T-helper 17 cell (primary cell): ENCODE results near the gene DNAL1. TPM values are rescaled to one million over a fixed set of nuclear protein-coding genes. Genes with fewer than 3 reads are reported as not detected.

Experiments
- ATAC-seq: fragments of 150-1000 bp; cut with Tn5 transposase; 2 replicates; pipeline ENCODE4 v1.10.0; 2021; ENCODE audit warnings: mild to moderate bottlenecking, moderate library complexity
- DNase-seq, 3 donors: peaks; one replicate each; pipeline versions ENCODE4 v3.0.0 to v3.0.0-alpha.2; 2020 to 2021
- H3K9me3 ChIP-seq: one replicate; pipeline ENCODE4 v1.7.0; 2013; ENCODE audit warnings: low read length, mild to moderate bottlenecking; ENCODE audit not compliant: control insufficient read depth, poor library complexity, severe bottlenecking
- H3K27ac Mint-ChIP-seq: one replicate; pipeline ENCODE4 v1.8.0; 2022; ENCODE audit warnings: mild to moderate bottlenecking, moderate library complexity, mixed read lengths
- H3K27me3 Mint-ChIP-seq: one replicate; pipeline ENCODE4 v1.8.0; 2022; ENCODE audit warnings: mixed read lengths
- H3K36me3 Mint-ChIP-seq: one replicate; pipeline ENCODE4 v1.8.0; 2022; ENCODE audit warnings: low read depth, mixed read lengths
- H3K4me1 Mint-ChIP-seq: one replicate; pipeline ENCODE4 v1.8.0; 2022; ENCODE audit warnings: mild to moderate bottlenecking, mixed read lengths
- H3K4me3 Mint-ChIP-seq: one replicate; pipeline ENCODE4 v1.8.0; 2022; ENCODE audit warnings: mild to moderate bottlenecking, moderate library complexity, mixed read lengths
- total RNA-seq, 4 donors: library from RNA in 2 of 4; stranded (reverse) in 2 of 4; gene quantifications; one replicate each; pipeline ENCODE4 v1.2.3 and lab custom pipeline; 2022 to 2026

Gene DNAL1
- 1 to 10 TPM; 5.4 to 6.1 TPM for total RNA-seq
- total RNA-seq (lab: John Stamatoyannopoulos, UW), result 8.6 to 11.1 reads per million in 2 donors

GRCh38 chr14:73644531-73645247 is at the start of gene DNAL1:
TSS of gene DNAL1 (plus strand) at chr14:73644986. CDS start at chr14:73645040, 54 bp downstream.
- peak within 1 kb of the TSS; percentile 99 for H3K27ac Mint-ChIP-seq
- H3K4me1 Mint-ChIP-seq, result peaks cover 14% of the 10 kb centered on the region
- DNase-seq, result peak; percentile 85 to 87 (median 85)
- H3K36me3 Mint-ChIP-seq, result peaks cover 2% of the 10 kb centered on the region
- peak; percentile 100 for ATAC-seq
- peak within 1 kb of the TSS; percentile 100 for H3K4me3 Mint-ChIP-seq
- no peaks in the 10 kb centered on the region for H3K27me3 Mint-ChIP-seq
- no peaks in the 10 kb centered on the region for H3K9me3 ChIP-seq

GRCh38 chr14:73599499-73599898 is 45.3 kb upstream of the DNAL1 start:
- no peak for ATAC-seq
- Mint-ChIP-seq H3K4me3 (no peak overlapping the region), H3K4me1 (no peaks in the 10 kb centered on the region), H3K27ac (no peak overlapping the region), H3K27me3 (no peaks in the 10 kb centered on the region), H3K36me3 (no peaks in the 10 kb centered on the region)
- no peak for DNase-seq
- H3K9me3 ChIP-seq, result no peaks in the 10 kb centered on the region

DNA sequence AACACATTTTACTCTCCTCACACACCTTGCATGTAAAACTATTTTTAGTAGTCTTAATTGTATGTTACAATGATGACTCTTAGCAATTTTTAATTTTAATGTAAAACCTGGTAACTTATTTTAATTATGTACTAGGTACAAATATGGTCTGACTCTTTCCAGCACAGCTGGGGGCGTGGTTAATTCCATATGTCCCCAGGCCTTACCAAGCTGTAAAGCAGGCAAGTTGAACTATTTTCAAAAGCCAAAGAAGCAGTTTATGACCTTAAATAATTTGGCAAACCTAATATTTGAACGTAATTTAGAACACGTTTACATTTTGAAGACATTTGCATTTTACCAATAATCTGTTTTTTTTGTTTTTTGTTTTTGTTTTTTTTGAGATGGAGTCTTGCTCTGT is 41.8 kb upstream of the DNAL1 start:
- no peak overlapping the region for H3K4me3 Mint-ChIP-seq
- H3K27ac Mint-ChIP-seq, result no peak overlapping the region
- ATAC-seq (no peak), DNase-seq (no peak)
- peaks cover under 1% of the 10 kb centered on the region for H3K27me3 Mint-ChIP-seq
- no peaks in the 10 kb centered on the region for H3K4me1 Mint-ChIP-seq
- H3K36me3 Mint-ChIP-seq, result no peaks in the 10 kb centered on the region
- no peaks in the 10 kb centered on the region for H3K9me3 ChIP-seq

DNA sequence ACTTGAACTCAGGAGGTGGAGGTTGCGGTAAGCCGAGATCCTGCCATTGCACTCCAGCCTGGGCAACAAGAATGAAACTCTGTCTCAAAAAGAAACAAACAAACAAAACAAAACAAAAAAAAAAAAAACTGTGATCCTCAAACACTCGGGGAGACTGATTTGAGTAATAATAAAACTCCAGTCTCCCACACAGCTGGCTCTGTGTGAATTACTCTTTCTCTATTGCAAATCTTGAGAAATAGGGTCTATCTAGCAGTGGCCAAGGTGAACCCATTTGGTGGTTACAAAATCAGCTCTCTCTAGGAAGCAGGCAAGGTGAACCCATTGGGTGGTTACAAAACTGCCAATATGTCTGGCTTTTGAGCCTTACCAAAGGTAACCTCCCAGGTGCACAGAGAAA is 38.5 kb upstream of the DNAL1 start:
- DNase-seq (no peak), ATAC-seq (no peak)
- Mint-ChIP-seq H3K27me3 (peaks cover 9% of the 10 kb centered on the region), H3K36me3 (no peaks in the 10 kb centered on the region), H3K4me1 (no peaks in the 10 kb centered on the region), H3K4me3 (no peak overlapping the region), H3K27ac (no peak overlapping the region)
- H3K9me3 ChIP-seq, result no peaks in the 10 kb centered on the region

DNA sequence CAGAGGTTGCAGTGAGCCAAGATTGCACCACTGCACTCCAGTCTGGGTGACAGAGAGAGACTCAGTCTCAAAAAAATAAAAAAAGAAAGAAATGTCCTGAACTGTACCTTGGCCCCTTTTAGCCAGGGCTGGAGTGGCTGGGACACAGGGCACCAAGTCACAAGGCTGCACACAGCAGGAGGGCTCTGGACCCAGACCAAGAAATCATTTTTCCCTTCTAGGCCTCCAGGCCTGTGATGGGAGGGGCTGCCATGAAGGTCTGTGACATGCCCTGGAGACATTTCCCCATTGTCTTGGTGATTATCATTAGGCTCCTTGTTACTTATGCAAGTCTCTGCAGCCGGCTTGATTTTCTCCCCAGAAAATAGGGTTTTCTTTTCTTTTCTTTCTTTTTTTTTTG is 37.5 kb upstream of the DNAL1 start:
- no peak overlapping the region for H3K4me3 Mint-ChIP-seq
- no peak overlapping the region for H3K27ac Mint-ChIP-seq
- no peaks in the 10 kb centered on the region for H3K36me3 Mint-ChIP-seq
- no peak for ATAC-seq
- no peak for DNase-seq
- peaks cover 9% of the 10 kb centered on the region for H3K27me3 Mint-ChIP-seq
- H3K9me3 ChIP-seq, result no peaks in the 10 kb centered on the region
- H3K4me1 Mint-ChIP-seq, result peaks cover 2% of the 10 kb centered on the region

GRCh38 chr14:73610687-73611086 is 34.1 kb upstream of the DNAL1 start:
- Mint-ChIP-seq H3K4me3 (no peak overlapping the region), H3K4me1 (peaks cover 2% of the 10 kb centered on the region), H3K36me3 (no peaks in the 10 kb centered on the region), H3K27ac (no peak overlapping the region), H3K27me3 (peaks cover 9% of the 10 kb centered on the region)
- DNase-seq, result no peak
- no peak for ATAC-seq
- H3K9me3 ChIP-seq, result no peaks in the 10 kb centered on the region

- H3K27me3 Mint-ChIP-seq, result peaks cover 9% of the 10 kb centered on the region
These were observed 32.3 kb upstream of the DNAL1 start, which contains the start of gene ACOT6 for GRCh38 chr14:73612339-73613045. TSS of gene ACOT6 (plus strand) at chr14:73612517. CDS start at chr14:73612572, 55 bp downstream.

DNA sequence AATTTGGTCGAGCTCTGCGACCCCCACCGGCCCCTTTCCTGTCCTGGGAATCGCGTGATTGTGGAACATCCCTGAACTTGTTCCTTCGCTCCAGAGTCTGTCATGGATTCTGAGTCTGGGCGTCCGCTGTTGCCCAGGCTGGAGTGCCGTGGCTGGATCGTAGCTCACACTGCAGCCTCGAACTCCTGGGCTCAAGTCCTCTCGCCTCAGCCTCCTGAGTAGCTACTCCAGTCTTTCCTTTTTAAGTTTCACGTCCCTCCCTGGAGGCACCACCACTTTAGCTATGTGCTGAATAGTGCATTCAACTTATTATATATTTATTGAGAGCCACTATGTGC is 31.8 kb upstream of the DNAL1 start:
- peaks cover 9% of the 10 kb centered on the region for H3K27me3 Mint-ChIP-seq
- H3K36me3 Mint-ChIP-seq, result no peaks in the 10 kb centered on the region

More at GRCh38 chr14:73612339-73613045, 32.3 kb upstream of the DNAL1 start, which contains the start of gene ACOT6:
- peak within 1 kb of the TSS; percentile 90 for H3K4me3 Mint-ChIP-seq
- peaks cover 2% of the 10 kb centered on the region for H3K4me1 Mint-ChIP-seq
- no peaks in the 10 kb centered on the region for H3K9me3 ChIP-seq
- peak; percentile 89 for ATAC-seq
- no peaks in the 10 kb centered on the region for H3K36me3 Mint-ChIP-seq
- peak within 1 kb of the TSS; percentile 59 for H3K27ac Mint-ChIP-seq
- DNase-seq, result peak; percentile 38 to 51 (median 44)

GRCh38 chr14:73613419-73613963 is 31.3 kb upstream of the DNAL1 start:
- Mint-ChIP-seq H3K27me3 (peaks cover 4% of the 10 kb centered on the region), H3K27ac (peak overlapping the region; percentile 59), H3K36me3 (no peaks in the 10 kb centered on the region), H3K4me1 (peaks cover 2% of the 10 kb centered on the region), H3K4me3 (peak overlapping the region; percentile 90)
- ATAC-seq, result no peak
- H3K9me3 ChIP-seq, result no peaks in the 10 kb centered on the region
- DNase-seq, result no peak

More for the DNA sequence above, 31.8 kb upstream of the DNAL1 start:
- H3K4me3 Mint-ChIP-seq, result peak overlapping the region; percentile 90
- H3K27ac Mint-ChIP-seq, result peak overlapping the region; percentile 59
- peaks cover 2% of the 10 kb centered on the region for H3K4me1 Mint-ChIP-seq
- ATAC-seq, result peak; percentile 5
- no peaks in the 10 kb centered on the region for H3K9me3 ChIP-seq
- no peak for DNase-seq

- Mint-ChIP-seq H3K36me3 (no peaks in the 10 kb centered on the region), H3K4me3 (no peak overlapping the region), H3K27me3 (no peaks in the 10 kb centered on the region), H3K27ac (no peak overlapping the region), H3K4me1 (peaks cover 2% of the 10 kb centered on the region)
- ATAC-seq (no peak), DNase-seq (no peak)
- H3K9me3 ChIP-seq, result no peaks in the 10 kb centered on the region
These were observed 28.0 kb upstream of the DNAL1 start for GRCh38 chr14:73616831-73617230.

- no peak for DNase-seq
- Mint-ChIP-seq H3K27ac (no peak overlapping the region), H3K36me3 (no peaks in the 10 kb centered on the region), H3K27me3 (no peaks in the 10 kb centered on the region), H3K4me1 (no peaks in the 10 kb centered on the region), H3K4me3 (no peak overlapping the region)
- no peak for ATAC-seq
- no peaks in the 10 kb centered on the region for H3K9me3 ChIP-seq
These were observed 25.3 kb upstream of the DNAL1 start for GRCh38 chr14:73619524-73619923.

DNA sequence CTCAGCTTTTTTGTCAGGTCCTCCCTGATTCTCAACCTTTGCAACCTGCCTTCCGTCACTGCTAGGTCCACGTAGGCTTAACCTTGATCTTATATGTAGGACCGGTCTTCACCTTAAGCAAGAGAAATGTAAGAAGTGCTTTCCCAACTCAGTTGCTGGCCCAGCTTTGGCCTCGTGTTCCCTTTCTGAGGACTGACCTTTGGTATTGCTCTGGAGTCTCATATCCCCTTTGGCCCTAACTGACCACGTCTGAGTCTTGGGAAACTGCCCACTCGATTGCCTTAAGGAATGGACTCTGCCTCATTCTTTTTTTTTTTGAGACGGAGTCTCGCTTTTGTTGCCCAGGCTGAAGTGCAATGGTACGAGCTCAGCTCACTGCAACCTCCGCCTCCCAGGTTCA is 24.5 kb upstream of the DNAL1 start:
- Mint-ChIP-seq H3K27ac (no peak overlapping the region), H3K36me3 (no peaks in the 10 kb centered on the region), H3K27me3 (no peaks in the 10 kb centered on the region), H3K4me3 (no peak overlapping the region), H3K4me1 (no peaks in the 10 kb centered on the region)
- DNase-seq, result no peak
- H3K9me3 ChIP-seq, result no peaks in the 10 kb centered on the region
- ATAC-seq, result no peak

DNA sequence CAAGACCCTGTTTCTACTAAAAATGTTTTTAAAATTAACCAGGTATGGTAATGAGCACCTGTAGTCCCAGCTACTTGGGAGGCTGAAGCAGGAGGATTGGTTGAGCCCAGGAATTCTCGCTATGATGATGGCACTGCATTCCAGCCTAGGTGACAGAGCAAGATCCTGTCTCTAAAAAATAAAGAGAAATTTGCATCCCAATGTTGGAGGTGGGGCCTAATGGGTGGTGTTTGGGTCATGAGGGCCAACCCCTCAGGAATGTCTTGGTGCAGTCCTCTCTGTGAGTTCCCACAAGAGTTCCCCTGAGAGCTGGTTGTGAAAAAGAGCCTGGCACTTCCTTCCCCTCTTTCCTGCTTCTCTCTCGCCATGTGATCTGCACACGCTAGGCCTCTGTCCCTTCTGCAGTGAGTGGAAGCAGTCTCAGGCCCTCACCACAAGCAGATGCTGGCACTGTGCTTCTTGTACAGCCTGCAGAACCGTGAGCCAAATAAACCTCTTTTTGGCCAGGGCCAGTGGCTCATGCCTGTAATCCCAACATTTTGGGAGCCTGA is 21.2 kb upstream of the DNAL1 start:
- no peak overlapping the region for H3K4me3 Mint-ChIP-seq
- no peak for DNase-seq
- ATAC-seq, result no peak
- H3K9me3 ChIP-seq, result no peaks in the 10 kb centered on the region
- no peaks in the 10 kb centered on the region for H3K27me3 Mint-ChIP-seq
- H3K27ac Mint-ChIP-seq, result no peak overlapping the region
- H3K4me1 Mint-ChIP-seq, result no peaks in the 10 kb centered on the region
- no peaks in the 10 kb centered on the region for H3K36me3 Mint-ChIP-seq
